ENCODE results near the gene ACOT11. TPM values are rescaled to one million over a fixed set of nuclear protein-coding genes. Genes with fewer than 3 reads are reported as not detected.

ACOT11 gene
- total and polyA plus RNA-seq, 2 of the 4 experiments (the other 2 are of a cell fraction) = 2.5 to 2.7 TPM

GRCh38 chr1:54551891-54552290 lies 3.9 kb downstream of the ACOT11 start:
- CTCF ChIA-PET = no interaction called here
- in situ Hi-C loops (cut with MboI; ENCODE audit: low sequenced_read_pairs) = no loop called here

More at GRCh38 chr1:54551891-54552290, 3.9 kb downstream of the ACOT11 start:
- Histone ChIP-seq H2BK120ac (ENCODE audit: low read depth, low read length) (no peak overlapping the region), H3K23ac (ENCODE audit: low read depth, low read length) (no peak overlapping the region), H3K27ac (ENCODE audit: insufficient read depth, low read length) (no peak overlapping the region), H3K36me3 (ENCODE audit: control insufficient read depth, insufficient read depth, low read length) (no peaks in the 10 kb centered on the region), H3K18ac (ENCODE audit: low read depth, low read length) (no peak overlapping the region), H3K4ac (ENCODE audit: low read depth, low read length) (no peak overlapping the region), H2BK5ac (ENCODE audit: low read depth, low read length, poor library complexity, severe bottlenecking) (no peak overlapping the region), H3K9me1 (ENCODE audit: insufficient read depth, low read length) (no peaks in the 10 kb centered on the region), H4K91ac (ENCODE audit: insufficient read depth, low read depth, low read length) (no peak overlapping the region), H3K14ac (replicated peaks; ENCODE audit: low read depth, low read length) (no peak overlapping the region), H3K4me3 (ENCODE audit: insufficient read depth, low read depth, low read length) (no peak overlapping the region), H4K8ac (ENCODE audit: low read depth in 2 of 2, low read length in 2 of 2) (no peak overlapping the region), H3K9me3 (ENCODE audit: control insufficient read depth, insufficient read depth, low read length) (peaks cover 3% of the 10 kb centered on the region; the same call in 1 of the 2 replicates), H4K20me1 (ENCODE audit: insufficient read depth, low read length) (no peaks in the 10 kb centered on the region), H3K4me1 (ENCODE audit: control insufficient read depth, insufficient read depth, low read length) (peaks cover 3% of the 10 kb centered on the region; the same call in 1 of the 2 replicates), H3K79me1 (ENCODE audit: low read depth in 1 of 2, low read length in 2 of 2) (no peaks in the 10 kb centered on the region), H2BK20ac (ENCODE audit: low read depth, low read length) (no peak overlapping the region), H2AFZ (replicated peaks; ENCODE audit: low read length, poor library complexity) (no peak overlapping the region), H3K56ac (ENCODE audit: extremely low read depth, insufficient read depth, low read length) (no peak overlapping the region), H4K5ac (ENCODE audit: low read depth, low read length) (no peak overlapping the region), H2BK15ac (ENCODE audit: low read depth, low read length) (no peak overlapping the region), H3K9ac (ENCODE audit: low read depth, low read length) (no peak overlapping the region), H2AK9ac (replicated peaks; ENCODE audit: low read depth, low read length, poor library complexity) (no peak overlapping the region), H3K27me3 (ENCODE audit: control insufficient read depth, insufficient read depth, low read length) (no peaks in the 10 kb centered on the region), H3K4me2 (ENCODE audit: low read depth, low read length) (no peak overlapping the region), H2AK5ac (ENCODE audit: low read depth, low read length) (no peak overlapping the region)
- WGBS, 2 experiments (ENCODE audit: extremely low coverage in 2 of 2, insufficient read length in 1 of 2) = no CpG with 5 or more reads among the region's 3 CpGs
- DNase-seq (no peak), ATAC-seq (ENCODE audit: low read depth) (no peak)
- intact Hi-C loops (cut with micrococcal nuclease) = no loop called here
- no TSS peak for BruUV-seq (replicated peaks)
- TF ChIP-seq NFE2L2 (IDR thresholded peaks at IDR 0.05; ENCODE audit: low read depth, low read length) = no peak
- TF ChIP-seq SMC3 (IDR thresholded peaks at IDR 0.05; ENCODE audit: low read depth, low read length) = no peak
- no peak for TF ChIP-seq USF2 (IDR thresholded peaks at IDR 0.05; ENCODE audit: low read depth, low read length)
- no peak for TF ChIP-seq MAFK (IDR thresholded peaks at IDR 0.05; ENCODE audit: low read depth, low read length)
- no peak for TF ChIP-seq CHD1 (IDR thresholded peaks at IDR 0.05; ENCODE audit: low read depth, low read length)
- TF ChIP-seq BHLHE40 (IDR thresholded peaks at IDR 0.05; ENCODE audit: low read depth, low read length) = no peak
- no peak for TF ChIP-seq MXI1 (IDR thresholded peaks at IDR 0.05; ENCODE audit: borderline replicate concordance, low read depth, low read length)
- no peak for TF ChIP-seq RAD21 (IDR thresholded peaks at IDR 0.05; ENCODE audit: low read length)
- TF ChIP-seq CEBPB (IDR thresholded peaks at IDR 0.05; ENCODE audit: low read depth, low read length) = no peak
- POLR2A ChIA-PET (ENCODE audit: unreplicated experiment) = no interaction called here
- dilution Hi-C loops (cut with HindIII; ENCODE audit: low sequenced_read_pairs, unreplicated experiment) = no loop called here
